Smooth muscle cell (in vitro differentiated cells): ENCODE measurements around the gene STARD7. TPM values are rescaled to one million over a fixed set of nuclear protein-coding genes. Genes with fewer than 3 reads are reported as not detected.

ENCODE experiments used
- DNase-seq: peaks from one replicate; lab custom pipeline; 2025; ENCODE audit not compliant: unreplicated experiment; lab: John Stamatoyannopoulos, UW
- H2AFZ ChIP-seq: fragments of 200-600 bp; sonication (generic); 2 replicates; pipeline ENCODE4 v1.6.0; 2016; ENCODE audit warnings: antibody characterized with exemption, low read depth, mild to moderate bottlenecking
- H3F3A ChIP-seq: fragments of 200-600 bp; sonication (generic); 2 replicates; pipeline ENCODE4 v1.6.0; 2017; ENCODE audit warnings: antibody characterized with exemption, low read depth
- H3K27ac ChIP-seq: fragments of 200-600 bp; sonication (generic); 2 replicates; pipeline ENCODE4 v1.5.1; 2016; ENCODE audit warnings: low read depth, mild to moderate bottlenecking
- H3K27me3 ChIP-seq: fragments of 200-600 bp; sonication (generic); 2 replicates; pipeline ENCODE4 v1.6.1; 2016; ENCODE audit warnings: low read depth, mild to moderate bottlenecking
- H3K36me3 ChIP-seq: fragments of 200-600 bp; sonication (generic); 2 replicates; pipeline ENCODE4 v1.5.1; 2016; ENCODE audit warnings: low read depth
- H3K4me1 ChIP-seq: fragments of 200-600 bp; sonication (generic); 2 replicates; pipeline ENCODE4 v1.5.1; 2016; ENCODE audit warnings: low read depth
- H3K4me2 ChIP-seq: fragments of 200-600 bp; sonication (generic); 2 replicates; pipeline ENCODE4 v1.6.0; 2016; ENCODE audit warnings: mild to moderate bottlenecking
- H3K4me3 ChIP-seq: fragments of 200-600 bp; sonication (generic); 2 replicates; pipeline ENCODE4 v1.5.1; 2016; ENCODE audit warnings: mild to moderate bottlenecking
- H3K79me2 ChIP-seq: fragments of 200-600 bp; sonication (generic); 2 replicates; pipeline ENCODE4 v1.6.0; 2016; ENCODE audit warnings: low read depth, mild to moderate bottlenecking
- H3K9ac ChIP-seq: fragments of 200-600 bp; sonication (generic); 2 replicates; pipeline ENCODE4 v1.6.0; 2016; ENCODE audit warnings: low read depth
- H3K9me3 ChIP-seq: fragments of 200-600 bp; sonication (generic); replicated peaks from 2 replicates; pipeline ENCODE4 v1.5.1; 2016; ENCODE audit warnings: low read depth
- H4K20me1 ChIP-seq: fragments of 200-600 bp; sonication (generic); 2 replicates; pipeline ENCODE4 v1.6.0; 2016; ENCODE audit warnings: low read depth
- WGBS: methylation state at CpG from one replicate; pipeline ENCODE4 v1.1.7; 2016; ENCODE audit warnings: low lambda C conversion rate; 5-methylcytosine and 5-hydroxymethylcytosine counted together
- polyA plus RNA-seq: library from polyadenylated mRNA; unstranded; fragments of >200 nt; fragmentation: Nextera tagmentation; extraction: Ambion mirVana; gene quantifications from 2 replicates; pipeline ENCODE4 v1.2.1, GENCODE V29; 2016
- total RNA-seq: library from RNA; depleted of rRNA; stranded (reverse); fragments of >200 nt; gene quantifications from 2 replicates; pipeline ENCODE4 v1.2.3, GENCODE V29; 2014
- TF ChIP-seq, protein P1 (sequence below): fragments of 200-600 bp; sonication (generic); IDR thresholded peaks from 2 replicates; pipeline ENCODE4 v1.5.1; 2017; ENCODE audit warnings: borderline replicate concordance, mild to moderate bottlenecking, antibody characterized with exemption; ENCODE audit not compliant: insufficient read depth, poor library complexity, severe bottlenecking

The STARD7 gene
- total and polyA plus RNA-seq, 2 experiments from 2014 or later: 62.3 to 64.4 TPM

DNA sequence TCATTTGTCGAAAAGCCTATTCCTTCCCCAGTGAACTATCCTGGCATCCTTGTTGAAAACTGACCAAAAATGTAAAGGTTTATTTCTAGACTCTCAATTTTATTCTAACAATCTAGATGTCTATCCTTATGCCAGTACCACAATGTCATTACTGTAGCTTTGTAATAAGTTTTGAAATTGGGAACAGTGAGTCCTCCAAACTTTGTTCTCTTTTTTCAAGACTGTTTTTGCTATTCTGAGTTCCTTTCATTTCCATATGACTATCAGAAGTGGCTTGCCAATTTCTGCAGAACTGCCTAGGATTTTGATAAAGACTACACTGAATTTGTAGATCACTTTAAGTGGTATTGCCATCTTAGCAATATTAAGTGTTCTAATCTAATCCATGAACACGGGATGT is 9.7 kb downstream of the STARD7 start:
- H2AFZ ChIP-seq: no peak overlapping the region
- H3K4me2 ChIP-seq: no peak overlapping the region
- H3K9me3 ChIP-seq: no peaks in the 10 kb centered on the region
- H3K36me3 ChIP-seq: peaks cover under 1% of the 10 kb centered on the region
- no peaks in the 10 kb centered on the region for H3K4me1 ChIP-seq
- DNase-seq: no peak
- no peak overlapping the region for H3K9ac ChIP-seq
- 98% methylated on average over 2 of the region's 2 CpGs for WGBS
- H3K27ac ChIP-seq: no peak overlapping the region
- no peaks in the 10 kb centered on the region for H3F3A ChIP-seq
- no peak overlapping the region for H3K4me3 ChIP-seq
- peaks cover 86% of the 10 kb centered on the region for H3K79me2 ChIP-seq
- H3K27me3 ChIP-seq: no peaks in the 10 kb centered on the region
- H4K20me1 ChIP-seq: peaks cover 95% of the 10 kb centered on the region
- TF ChIP-seq, protein P1, sequence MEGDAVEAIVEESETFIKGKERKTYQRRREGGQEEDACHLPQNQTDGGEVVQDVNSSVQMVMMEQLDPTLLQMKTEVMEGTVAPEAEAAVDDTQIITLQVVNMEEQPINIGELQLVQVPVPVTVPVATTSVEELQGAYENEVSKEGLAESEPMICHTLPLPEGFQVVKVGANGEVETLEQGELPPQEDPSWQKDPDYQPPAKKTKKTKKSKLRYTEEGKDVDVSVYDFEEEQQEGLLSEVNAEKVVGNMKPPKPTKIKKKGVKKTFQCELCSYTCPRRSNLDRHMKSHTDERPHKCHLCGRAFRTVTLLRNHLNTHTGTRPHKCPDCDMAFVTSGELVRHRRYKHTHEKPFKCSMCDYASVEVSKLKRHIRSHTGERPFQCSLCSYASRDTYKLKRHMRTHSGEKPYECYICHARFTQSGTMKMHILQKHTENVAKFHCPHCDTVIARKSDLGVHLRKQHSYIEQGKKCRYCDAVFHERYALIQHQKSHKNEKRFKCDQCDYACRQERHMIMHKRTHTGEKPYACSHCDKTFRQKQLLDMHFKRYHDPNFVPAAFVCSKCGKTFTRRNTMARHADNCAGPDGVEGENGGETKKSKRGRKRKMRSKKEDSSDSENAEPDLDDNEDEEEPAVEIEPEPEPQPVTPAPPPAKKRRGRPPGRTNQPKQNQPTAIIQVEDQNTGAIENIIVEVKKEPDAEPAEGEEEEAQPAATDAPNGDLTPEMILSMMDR: no peak

- H3K36me3 ChIP-seq: peaks cover 13% of the 10 kb centered on the region
- peaks cover 79% of the 10 kb centered on the region for H3K79me2 ChIP-seq
- TF ChIP-seq, protein P1: no peak
- no peaks in the 10 kb centered on the region for H3K27me3 ChIP-seq
- no peaks in the 10 kb centered on the region for H3F3A ChIP-seq
- DNase-seq: no peak
- H3K4me3 ChIP-seq: no peak overlapping the region
- no peak overlapping the region for H3K4me2 ChIP-seq
- 79% methylated on average over 5 of the region's 5 CpGs for WGBS
- H3K9me3 ChIP-seq: no peaks in the 10 kb centered on the region
- H2AFZ ChIP-seq: no peak overlapping the region
- H3K9ac ChIP-seq: no peak overlapping the region
- H4K20me1 ChIP-seq: peaks cover 87% of the 10 kb centered on the region
- no peaks in the 10 kb centered on the region for H3K4me1 ChIP-seq
- H3K27ac ChIP-seq: no peak overlapping the region
These were observed 10.9 kb downstream of the STARD7 start for GRCh38 chr2:96197546-96198255.

DNA sequence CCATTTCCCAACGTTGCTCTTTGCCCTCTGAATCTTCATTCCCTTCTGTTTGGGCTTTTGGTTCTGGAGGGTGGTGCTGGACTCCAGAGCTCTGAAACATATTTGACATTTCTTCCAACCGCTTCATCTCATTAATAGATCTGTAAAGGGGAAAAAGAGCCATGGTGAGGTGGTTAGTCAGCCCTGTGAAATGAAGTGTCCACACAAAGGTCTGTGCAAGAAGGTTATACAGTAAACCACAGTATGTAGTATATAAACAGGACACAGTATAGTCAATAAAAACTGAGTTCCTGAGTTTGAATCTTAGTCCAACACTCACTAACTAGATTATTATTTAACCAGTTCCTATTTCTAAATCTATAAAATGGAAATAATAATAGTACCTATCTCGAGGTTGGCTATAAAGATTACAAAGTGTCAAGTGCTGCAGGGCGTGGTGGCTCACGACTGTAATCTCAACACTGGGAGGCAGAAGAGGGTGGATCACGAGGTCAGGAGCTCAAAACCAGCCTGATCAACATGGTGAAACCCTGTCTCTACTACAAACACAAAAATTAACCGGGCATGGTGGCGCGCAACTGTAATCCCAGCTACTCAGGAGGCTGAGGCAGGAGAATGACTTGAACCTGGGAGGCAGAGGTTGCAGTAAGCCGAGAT is 13.1 kb downstream of the STARD7 start:
- DNase-seq: no peak

More for the DNA sequence above, 13.1 kb downstream of the STARD7 start:
- no peak overlapping the region for H3K4me3 ChIP-seq
- H3K36me3 ChIP-seq: peaks cover 25% of the 10 kb centered on the region
- H3K4me1 ChIP-seq: no peaks in the 10 kb centered on the region
- H3K27ac ChIP-seq: no peak overlapping the region
- TF ChIP-seq, protein P1: no peak
- no peaks in the 10 kb centered on the region for H3K9me3 ChIP-seq
- H3K27me3 ChIP-seq: no peaks in the 10 kb centered on the region
- no peak overlapping the region for H3K4me2 ChIP-seq
- WGBS: 90% methylated on average over 10 of the region's 10 CpGs
- no peaks in the 10 kb centered on the region for H3F3A ChIP-seq
- H2AFZ ChIP-seq: no peak overlapping the region
- H3K9ac ChIP-seq: no peak overlapping the region
- peaks cover 57% of the 10 kb centered on the region for H3K79me2 ChIP-seq
- H4K20me1 ChIP-seq: peaks cover 65% of the 10 kb centered on the region
